ENCODE results near the gene MAPK1IP1L.
A peak's percentile ranks its signal among the peaks of the same experiment; 100 is the strongest.
"Not testable (repeated sequence)": the region's sequence is repeated elsewhere in the genome, so short reads cannot be mapped to it uniquely, and the experiment has no call there.

MAPK1IP1L gene

GRCh38 chr14:55051423-55052268 is at the start of gene MAPK1IP1L:
MAPK1IP1L (plus strand) TSS chr14:55051647; CDS start chr14:55061684, 10,037 bp downstream.
- peak; percentile 93 for DNase-seq (ENCODE audit: low spot score)

GRCh38 chr14:55005071-55005470 is 46.4 kb upstream of the MAPK1IP1L start:
- no peak for DNase-seq (ENCODE audit: low spot score)

GRCh38 chr14:55015006-55015405 is 36.4 kb upstream of the MAPK1IP1L start:
- no peak for DNase-seq (ENCODE audit: low spot score)

- no peak for DNase-seq (ENCODE audit: low spot score)
Observed at GRCh38 chr14:55019968-55020554, 31.4 kb upstream of the MAPK1IP1L start.

- not testable (repeated sequence) for DNase-seq (ENCODE audit: low spot score)
Observed at GRCh38 chr14:55024365-55024764, 27.1 kb upstream of the MAPK1IP1L start.

GRCh38 chr14:55025948-55026347 is 25.5 kb upstream of the MAPK1IP1L start:
- no peak for DNase-seq (ENCODE audit: low spot score)

- no peak for DNase-seq (ENCODE audit: low spot score)
Observed at GRCh38 chr14:55026441-55026792, 25.0 kb upstream of the MAPK1IP1L start.

- DNase-seq (ENCODE audit: low spot score), result peak; percentile 97
Observed at GRCh38 chr14:55026793-55027561, 24.5 kb upstream of the MAPK1IP1L start, which contains the start of the genes SOCS4 and WDHD1. SOCS4 (plus strand) TSS chr14:55027236; CDS start chr14:55043042, 15,806 bp downstream. WDHD1 (minus strand) TSS chr14:55027099; CDS start chr14:55026787, 312 bp downstream.

- no peak for DNase-seq (ENCODE audit: low spot score)
Observed at GRCh38 chr14:55028066-55028465, 23.4 kb upstream of the MAPK1IP1L start.

GRCh38 chr14:55028476-55028875 is 23.0 kb upstream of the MAPK1IP1L start:
- no peak for DNase-seq (ENCODE audit: low spot score)

GRCh38 chr14:55031190-55031589 is 20.3 kb upstream of the MAPK1IP1L start:
- DNase-seq (ENCODE audit: low spot score), result no peak

GRCh38 chr14:55037995-55038394 is 13.5 kb upstream of the MAPK1IP1L start:
- DNase-seq (ENCODE audit: low spot score), result not testable (repeated sequence)

- DNase-seq (ENCODE audit: low spot score), result no peak
Observed at GRCh38 chr14:55038708-55039107, 12.7 kb upstream of the MAPK1IP1L start.

- DNase-seq (ENCODE audit: low spot score), result no peak
Observed at GRCh38 chr14:55043528-55043927, 7.9 kb upstream of the MAPK1IP1L start.

- no peak for DNase-seq (ENCODE audit: low spot score)
Observed at GRCh38 chr14:55045087-55045486, 6.4 kb upstream of the MAPK1IP1L start.

- DNase-seq (ENCODE audit: low spot score), result no peak
Observed at GRCh38 chr14:55047301-55048053, 4.0 kb upstream of the MAPK1IP1L start.

GRCh38 chr14:55048900-55049436 is 2.5 kb upstream of the MAPK1IP1L start:
- no peak for DNase-seq (ENCODE audit: low spot score)

- DNase-seq (ENCODE audit: low spot score), result no peak
Observed at GRCh38 chr14:55051165-55051422, 353 bp upstream of the MAPK1IP1L start.

- no peak for DNase-seq (ENCODE audit: low spot score)
Observed at GRCh38 chr14:55052269-55052930, 953 bp downstream of the MAPK1IP1L start.

GRCh38 chr14:55053018-55053417 is 1.6 kb downstream of the MAPK1IP1L start:
- DNase-seq (ENCODE audit: low spot score), result no peak

- DNase-seq (ENCODE audit: low spot score), result no peak
Observed at GRCh38 chr14:55053500-55053899, 2.1 kb downstream of the MAPK1IP1L start.
